Smooth muscle cell (in vitro differentiated cells): ENCODE results near the gene CDON. TPM values are rescaled to one million over a fixed set of nuclear protein-coding genes. Genes with fewer than 3 reads are reported as not detected.

Source experiments
- DNase-seq: peaks from one replicate; lab custom pipeline; 2025; ENCODE audit not compliant: unreplicated experiment; lab: John Stamatoyannopoulos, UW
- H2AFZ ChIP-seq: fragments of 200-600 bp; sonication (generic); 2 replicates; pipeline ENCODE4 v1.6.0; 2016; ENCODE audit warnings: antibody characterized with exemption, low read depth, mild to moderate bottlenecking
- H3F3A ChIP-seq: fragments of 200-600 bp; sonication (generic); 2 replicates; pipeline ENCODE4 v1.6.0; 2017; ENCODE audit warnings: antibody characterized with exemption, low read depth
- H3K27ac ChIP-seq: fragments of 200-600 bp; sonication (generic); 2 replicates; pipeline ENCODE4 v1.5.1; 2016; ENCODE audit warnings: low read depth, mild to moderate bottlenecking
- H3K27me3 ChIP-seq: fragments of 200-600 bp; sonication (generic); 2 replicates; pipeline ENCODE4 v1.6.1; 2016; ENCODE audit warnings: low read depth, mild to moderate bottlenecking
- H3K36me3 ChIP-seq: fragments of 200-600 bp; sonication (generic); 2 replicates; pipeline ENCODE4 v1.5.1; 2016; ENCODE audit warnings: low read depth
- H3K4me1 ChIP-seq: fragments of 200-600 bp; sonication (generic); 2 replicates; pipeline ENCODE4 v1.5.1; 2016; ENCODE audit warnings: low read depth
- H3K4me2 ChIP-seq: fragments of 200-600 bp; sonication (generic); 2 replicates; pipeline ENCODE4 v1.6.0; 2016; ENCODE audit warnings: mild to moderate bottlenecking
- H3K4me3 ChIP-seq: fragments of 200-600 bp; sonication (generic); 2 replicates; pipeline ENCODE4 v1.5.1; 2016; ENCODE audit warnings: mild to moderate bottlenecking
- H3K79me2 ChIP-seq: fragments of 200-600 bp; sonication (generic); 2 replicates; pipeline ENCODE4 v1.6.0; 2016; ENCODE audit warnings: low read depth, mild to moderate bottlenecking
- H3K9ac ChIP-seq: fragments of 200-600 bp; sonication (generic); 2 replicates; pipeline ENCODE4 v1.6.0; 2016; ENCODE audit warnings: low read depth
- H3K9me3 ChIP-seq: fragments of 200-600 bp; sonication (generic); replicated peaks from 2 replicates; pipeline ENCODE4 v1.5.1; 2016; ENCODE audit warnings: low read depth
- H4K20me1 ChIP-seq: fragments of 200-600 bp; sonication (generic); 2 replicates; pipeline ENCODE4 v1.6.0; 2016; ENCODE audit warnings: low read depth
- CTCF ChIP-seq: fragments of 200-600 bp; sonication (generic); IDR thresholded peaks from 2 replicates; pipeline ENCODE4 v1.5.1; 2017; ENCODE audit warnings: borderline replicate concordance, mild to moderate bottlenecking, antibody characterized with exemption; ENCODE audit not compliant: insufficient read depth, poor library complexity, severe bottlenecking
- WGBS: methylation state at CpG from one replicate; pipeline ENCODE4 v1.1.7; 2016; ENCODE audit warnings: low lambda C conversion rate; 5-methylcytosine and 5-hydroxymethylcytosine counted together
- polyA plus RNA-seq: library from polyadenylated mRNA; unstranded; fragments of >200 nt; fragmentation: Nextera tagmentation; extraction: Ambion mirVana; gene quantifications from 2 replicates; pipeline ENCODE4 v1.2.1, GENCODE V29; 2016
- total RNA-seq: library from RNA; depleted of rRNA; stranded (reverse); fragments of >200 nt; gene quantifications from 2 replicates; pipeline ENCODE4 v1.2.3, GENCODE V29; 2014

CDON gene
- total and polyA plus RNA-seq, 2 experiments from 2014 or later, result 1.6 to 14.8 TPM

GRCh38 chr11:125979511-125979910 is 83.2 kb downstream of the CDON start:
- H3K4me1 ChIP-seq, result no peaks in the 10 kb centered on the region
- H3K79me2 ChIP-seq, result no peaks in the 10 kb centered on the region
- H3K9ac ChIP-seq, result no peak overlapping the region
- H3K27me3 ChIP-seq, result no peaks in the 10 kb centered on the region
- no peaks in the 10 kb centered on the region for H3K36me3 ChIP-seq
- no peaks in the 10 kb centered on the region for H3K9me3 ChIP-seq
- H4K20me1 ChIP-seq, result no peaks in the 10 kb centered on the region
- no peak overlapping the region for H3K27ac ChIP-seq
- no peak for DNase-seq
- no peak overlapping the region for H2AFZ ChIP-seq
- H3F3A ChIP-seq, result no peaks in the 10 kb centered on the region
- no peak for TF ChIP-seq CTCF
- WGBS, result 94% methylated on average over 3 of the region's 3 CpGs
- no peak overlapping the region for H3K4me2 ChIP-seq
- no peak overlapping the region for H3K4me3 ChIP-seq

GRCh38 chr11:125978778-125979407 is 83.8 kb downstream of the CDON start:
- Histone ChIP-seq H3K4me2 (no peak overlapping the region), H3K36me3 (no peaks in the 10 kb centered on the region), H2AFZ (no peak overlapping the region), H3K27ac (no peak overlapping the region), H3F3A (no peaks in the 10 kb centered on the region), H3K9ac (no peak overlapping the region), H3K4me1 (no peaks in the 10 kb centered on the region), H3K4me3 (no peak overlapping the region), H4K20me1 (no peaks in the 10 kb centered on the region), H3K79me2 (no peaks in the 10 kb centered on the region), H3K9me3 (no peaks in the 10 kb centered on the region), H3K27me3 (no peaks in the 10 kb centered on the region)
- WGBS, result 85% methylated on average over 3 of the region's 3 CpGs
- TF ChIP-seq CTCF, result no peak
- DNase-seq, result no peak

- DNase-seq, result no peak
- H3K9ac ChIP-seq, result no peak overlapping the region
- H3K27me3 ChIP-seq, result no peaks in the 10 kb centered on the region
- no peak overlapping the region for H3K4me2 ChIP-seq
- H3K4me3 ChIP-seq, result no peak overlapping the region
- no peaks in the 10 kb centered on the region for H3F3A ChIP-seq
- 83% methylated on average over 6 of the region's 6 CpGs for WGBS
- no peak for TF ChIP-seq CTCF
- H3K9me3 ChIP-seq, result no peaks in the 10 kb centered on the region
- no peak overlapping the region for H3K27ac ChIP-seq
- H3K36me3 ChIP-seq, result no peaks in the 10 kb centered on the region
- H3K79me2 ChIP-seq, result no peaks in the 10 kb centered on the region
- no peaks in the 10 kb centered on the region for H3K4me1 ChIP-seq
- no peak overlapping the region for H2AFZ ChIP-seq
- no peaks in the 10 kb centered on the region for H4K20me1 ChIP-seq
Observed at GRCh38 chr11:125978181-125978716, 84.4 kb downstream of the CDON start.

GRCh38 chr11:125977333-125977732 is 85.3 kb downstream of the CDON start:
- H3K9ac ChIP-seq, result no peak overlapping the region
- no peak for DNase-seq
- no peak overlapping the region for H3K4me2 ChIP-seq
- H3F3A ChIP-seq, result no peaks in the 10 kb centered on the region
- H4K20me1 ChIP-seq, result no peaks in the 10 kb centered on the region
- no peaks in the 10 kb centered on the region for H3K4me1 ChIP-seq
- 82% methylated on average over 3 of the region's 3 CpGs for WGBS
- no peak for TF ChIP-seq CTCF
- no peaks in the 10 kb centered on the region for H3K9me3 ChIP-seq
- no peaks in the 10 kb centered on the region for H3K36me3 ChIP-seq
- no peak overlapping the region for H2AFZ ChIP-seq
- H3K27me3 ChIP-seq, result no peaks in the 10 kb centered on the region
- H3K4me3 ChIP-seq, result no peak overlapping the region
- H3K27ac ChIP-seq, result no peak overlapping the region
- H3K79me2 ChIP-seq, result no peaks in the 10 kb centered on the region
